GM19455 (cell line): ENCODE measurements around the gene PDCD11.
A peak's percentile ranks its signal among the peaks of the same experiment; 100 is the strongest.
"Not testable (repeated sequence)": the region's sequence is repeated elsewhere in the genome, so short reads cannot be mapped to it uniquely, and the experiment has no call there.

ENCODE experiments used
- ATAC-seq: cut with Tn5 transposase; IDR thresholded peaks from one replicate; pipeline ENCODE4 v1.9.1; 2021; ENCODE audit not compliant: unreplicated experiment

The PDCD11 gene

GRCh38 chr10:103470761-103471653 is 74.6 kb downstream of the PDCD11 start:
- peak; percentile 75 for ATAC-seq

- peak; percentile 28 for ATAC-seq
Observed at GRCh38 chr10:103472005-103472404, 75.6 kb downstream of the PDCD11 start.

GRCh38 chr10:103473261-103473671 is 76.8 kb downstream of the PDCD11 start:
- no peak for ATAC-seq

- no peak for ATAC-seq
Observed at GRCh38 chr10:103474077-103474476, 77.7 kb downstream of the PDCD11 start.

GRCh38 chr10:103475437-103475836 is 79.0 kb downstream of the PDCD11 start:
- no peak for ATAC-seq

- ATAC-seq: no peak
Observed at GRCh38 chr10:103476046-103476768, 79.8 kb downstream of the PDCD11 start.

- ATAC-seq: no peak
Observed at GRCh38 chr10:103478671-103479070, 82.2 kb downstream of the PDCD11 start.

- ATAC-seq: no peak
Observed at GRCh38 chr10:103479135-103479534, 82.7 kb downstream of the PDCD11 start, which contains the start of gene CALHM3. CALHM3 (minus strand) TSS chr10:103479240; CDS start chr10:103479032, 208 bp downstream.

GRCh38 chr10:103480521-103480920 is 84.1 kb downstream of the PDCD11 start:
- ATAC-seq: no peak

GRCh38 chr10:103481974-103482531 is 85.6 kb downstream of the PDCD11 start:
- no peak for ATAC-seq

GRCh38 chr10:103486635-103487409 is 90.4 kb downstream of the PDCD11 start:
- ATAC-seq: not testable (repeated sequence)

GRCh38 chr10:103487410-103487708 is 90.9 kb downstream of the PDCD11 start:
- ATAC-seq: no peak

GRCh38 chr10:103490986-103491314 is 94.5 kb downstream of the PDCD11 start:
- ATAC-seq: no peak

- ATAC-seq: no peak
Observed at GRCh38 chr10:103491729-103492364, 95.4 kb downstream of the PDCD11 start.

GRCh38 chr10:103492655-103493261 is 96.3 kb downstream of the PDCD11 start:
- no peak for ATAC-seq

GRCh38 chr10:103493362-103493915 is 97.0 kb downstream of the PDCD11 start, which contains the start of gene NEURL1:
NEURL1 (plus strand) TSS chr10:103493705; CDS start chr10:103494388, 683 bp downstream.
- no peak for ATAC-seq

GRCh38 chr10:103493916-103494877 is 97.8 kb downstream of the PDCD11 start:
- ATAC-seq: no peak

GRCh38 chr10:103495321-103495720 is 98.9 kb downstream of the PDCD11 start:
- ATAC-seq: no peak
